HUES64 (cell line): ENCODE measurements around the gene PRSS57.

ENCODE experiments used
- H3K27ac ChIP-seq: 2 replicates; pipeline ENCODE4 v1.7.0; 2013; ENCODE audit warnings: low read depth, low read length, inconsistent platforms
- H3K27me3 ChIP-seq: 2 replicates; pipeline ENCODE4 v1.6.1; 2013; ENCODE audit warnings: mild to moderate bottlenecking, low read length; ENCODE audit not compliant: insufficient read depth
- H3K36me3 ChIP-seq: 2 replicates; pipeline ENCODE4 v1.6.1; 2013; ENCODE audit warnings: mild to moderate bottlenecking, low read length; ENCODE audit not compliant: insufficient read depth
- H3K4me1 ChIP-seq: 2 replicates; pipeline ENCODE4 v1.6.1; 2013; ENCODE audit warnings: mild to moderate bottlenecking, low read length, moderate library complexity; ENCODE audit not compliant: insufficient read depth
- H3K4me3 ChIP-seq: 2 replicates; pipeline ENCODE4 v1.5.1; 2013; ENCODE audit warnings: mild to moderate bottlenecking, low read length, moderate library complexity
- H3K9ac ChIP-seq: 2 replicates; pipeline ENCODE4 v1.6.1; 2013; ENCODE audit warnings: mild to moderate bottlenecking, low read depth, low read length
- H3K9me3 ChIP-seq: 2 replicates; pipeline ENCODE4 v1.6.1; 2013; ENCODE audit warnings: low read depth, low read length; ENCODE audit not compliant: insufficient read depth
- WGBS: fragments of 150-250, 120-280 bp; methylation state at CpG from one replicate; pipeline ENCODE4 v1.1.7; 2013; ENCODE audit warnings: missing lambda C conversion rate; 5-methylcytosine and 5-hydroxymethylcytosine counted together

The PRSS57 gene

GRCh38 chr19:639253-640160 is 55.7 kb downstream of the PRSS57 start, which contains the start of gene FGF22:
Gene FGF22 (plus strand): TSS chr19:639879. CDS start chr19:639926, 47 bp downstream.
- Histone ChIP-seq H3K36me3 (no peaks in the 10 kb centered on the region), H3K27ac (no peak within 1 kb of the TSS), H3K9me3 (no peaks in the 10 kb centered on the region), H3K4me1 (no peaks in the 10 kb centered on the region), H3K9ac (no peak within 1 kb of the TSS; the same call in 1 of the 2 replicates), H3K4me3 (peak within 1 kb of the TSS; percentile 48), H3K27me3 (peaks cover 30% of the 10 kb centered on the region)
- 5% methylated on average over 109 of the region's 109 CpGs for WGBS

GRCh38 chr19:638906-639252 is 56.4 kb downstream of the PRSS57 start:
- peak overlapping the region; percentile 48; the same call in 1 of the 2 replicates for H3K4me3 ChIP-seq
- 57% methylated on average over 17 of the region's 17 CpGs for WGBS
- no peaks in the 10 kb centered on the region for H3K4me1 ChIP-seq
- H3K9me3 ChIP-seq: no peaks in the 10 kb centered on the region
- no peak overlapping the region for H3K9ac ChIP-seq
- no peaks in the 10 kb centered on the region for H3K36me3 ChIP-seq
- H3K27me3 ChIP-seq: peaks cover 30% of the 10 kb centered on the region
- no peak overlapping the region for H3K27ac ChIP-seq
